GM23338 (cell line): ENCODE data around the gene CPLX4.

Experiments used
- CREB1 ChIP-seq: fragments of 250-450 bp; sonication (Bioruptor Pico); IDR thresholded peaks from 2 replicates; pipeline ENCODE4 v1.5.0; 2020; ENCODE audit warnings: low read depth, mild to moderate bottlenecking, moderate library complexity
- EZH2 ChIP-seq: fragments of 200-600 bp; sonication (generic); IDR thresholded peaks from one replicate; pipeline ENCODE4 v1.8.0; 2017; ENCODE audit warnings: antibody characterized with exemption, mild to moderate bottlenecking, low read depth; ENCODE audit not compliant: unreplicated experiment
- EZH2phosphoT487 ChIP-seq: fragments of 200-600 bp; sonication (generic); IDR thresholded peaks from one replicate; pipeline ENCODE4 v1.8.1; 2018; ENCODE audit warnings: antibody characterized with exemption; ENCODE audit not compliant: unreplicated experiment
- JUNB ChIP-seq: IDR thresholded peaks from one replicate; pipeline ENCODE4 v1.6.1; 2016; ENCODE audit warnings: antibody characterized with exemption; ENCODE audit not compliant: unreplicated experiment
- NANOG ChIP-seq: IDR thresholded peaks from 2 replicates; pipeline ENCODE4 v1.6.1; 2016; ENCODE audit warnings: antibody characterized with exemption, borderline replicate concordance
- POLR2AphosphoS5 ChIP-seq: IDR thresholded peaks from 2 replicates; pipeline ENCODE4 v1.6.1; 2016; ENCODE audit warnings: antibody characterized with exemption, low read depth
- ZNF114 ChIP-seq: fragments of 250-450 bp; sonication (Bioruptor Pico); IDR thresholded peaks from 2 replicates; pipeline ENCODE4 v1.5.0; 2020; ENCODE audit warnings: mild to moderate bottlenecking, moderate library complexity
- TF ChIP-seq, protein P1 (sequence below), 2 experiments: fragments of 200-600 bp in 1 of 2; sonication (generic) in 1 of 2; conservative IDR thresholded peaks; 2 replicates each; pipeline versions ENCODE4 v1.5.1 to v1.6.1; 2016 to 2017; ENCODE audit warnings: antibody characterized with exemption in 2 of 2, low read depth in 2 of 2, mild to moderate bottlenecking in 2 of 2, moderate library complexity in 1 of 2
- TF ChIP-seq, protein P2 (sequence below): IDR thresholded peaks from one replicate; pipeline ENCODE4 v1.6.1; 2018; ENCODE audit warnings: antibody characterized with exemption; ENCODE audit not compliant: unreplicated experiment

- TF ChIP-seq POLR2AphosphoS5: no peak
- TF ChIP-seq, protein P1, sequence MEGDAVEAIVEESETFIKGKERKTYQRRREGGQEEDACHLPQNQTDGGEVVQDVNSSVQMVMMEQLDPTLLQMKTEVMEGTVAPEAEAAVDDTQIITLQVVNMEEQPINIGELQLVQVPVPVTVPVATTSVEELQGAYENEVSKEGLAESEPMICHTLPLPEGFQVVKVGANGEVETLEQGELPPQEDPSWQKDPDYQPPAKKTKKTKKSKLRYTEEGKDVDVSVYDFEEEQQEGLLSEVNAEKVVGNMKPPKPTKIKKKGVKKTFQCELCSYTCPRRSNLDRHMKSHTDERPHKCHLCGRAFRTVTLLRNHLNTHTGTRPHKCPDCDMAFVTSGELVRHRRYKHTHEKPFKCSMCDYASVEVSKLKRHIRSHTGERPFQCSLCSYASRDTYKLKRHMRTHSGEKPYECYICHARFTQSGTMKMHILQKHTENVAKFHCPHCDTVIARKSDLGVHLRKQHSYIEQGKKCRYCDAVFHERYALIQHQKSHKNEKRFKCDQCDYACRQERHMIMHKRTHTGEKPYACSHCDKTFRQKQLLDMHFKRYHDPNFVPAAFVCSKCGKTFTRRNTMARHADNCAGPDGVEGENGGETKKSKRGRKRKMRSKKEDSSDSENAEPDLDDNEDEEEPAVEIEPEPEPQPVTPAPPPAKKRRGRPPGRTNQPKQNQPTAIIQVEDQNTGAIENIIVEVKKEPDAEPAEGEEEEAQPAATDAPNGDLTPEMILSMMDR (conservative IDR thresholded peaks at IDR 0.05; ENCODE audit: low read depth in 2 of 2): no peak; a peak in 1 of 4 replicates
- TF ChIP-seq CREB1 (CRISPR knock-in tag): no peak
- TF ChIP-seq JUNB: no peak
- TF ChIP-seq EZH2: peak; percentile 61
- TF ChIP-seq NANOG: no peak
- TF ChIP-seq, protein P2, sequence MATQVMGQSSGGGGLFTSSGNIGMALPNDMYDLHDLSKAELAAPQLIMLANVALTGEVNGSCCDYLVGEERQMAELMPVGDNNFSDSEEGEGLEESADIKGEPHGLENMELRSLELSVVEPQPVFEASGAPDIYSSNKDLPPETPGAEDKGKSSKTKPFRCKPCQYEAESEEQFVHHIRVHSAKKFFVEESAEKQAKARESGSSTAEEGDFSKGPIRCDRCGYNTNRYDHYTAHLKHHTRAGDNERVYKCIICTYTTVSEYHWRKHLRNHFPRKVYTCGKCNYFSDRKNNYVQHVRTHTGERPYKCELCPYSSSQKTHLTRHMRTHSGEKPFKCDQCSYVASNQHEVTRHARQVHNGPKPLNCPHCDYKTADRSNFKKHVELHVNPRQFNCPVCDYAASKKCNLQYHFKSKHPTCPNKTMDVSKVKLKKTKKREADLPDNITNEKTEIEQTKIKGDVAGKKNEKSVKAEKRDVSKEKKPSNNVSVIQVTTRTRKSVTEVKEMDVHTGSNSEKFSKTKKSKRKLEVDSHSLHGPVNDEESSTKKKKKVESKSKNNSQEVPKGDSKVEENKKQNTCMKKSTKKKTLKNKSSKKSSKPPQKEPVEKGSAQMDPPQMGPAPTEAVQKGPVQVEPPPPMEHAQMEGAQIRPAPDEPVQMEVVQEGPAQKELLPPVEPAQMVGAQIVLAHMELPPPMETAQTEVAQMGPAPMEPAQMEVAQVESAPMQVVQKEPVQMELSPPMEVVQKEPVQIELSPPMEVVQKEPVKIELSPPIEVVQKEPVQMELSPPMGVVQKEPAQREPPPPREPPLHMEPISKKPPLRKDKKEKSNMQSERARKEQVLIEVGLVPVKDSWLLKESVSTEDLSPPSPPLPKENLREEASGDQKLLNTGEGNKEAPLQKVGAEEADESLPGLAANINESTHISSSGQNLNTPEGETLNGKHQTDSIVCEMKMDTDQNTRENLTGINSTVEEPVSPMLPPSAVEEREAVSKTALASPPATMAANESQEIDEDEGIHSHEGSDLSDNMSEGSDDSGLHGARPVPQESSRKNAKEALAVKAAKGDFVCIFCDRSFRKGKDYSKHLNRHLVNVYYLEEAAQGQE: no peak
- no peak for TF ChIP-seq ZNF114 (CRISPR knock-in tag)
- no peak for TF ChIP-seq EZH2phosphoT487
Measured at GRCh38 chr18:59273759-59274532, 44.5 kb downstream of the CPLX4 start.
